ENCODE measurements around the gene DKKL1. TPM values are rescaled to one million over a fixed set of nuclear protein-coding genes. Genes with fewer than 3 reads are reported as not detected.

The DKKL1 gene
- under 1 TPM in 3 of 6 donors, not detected in 3; 0.40 to 0.69 (median 0.61) TPM for total RNA-seq

- H3K27me3 ChIP-seq = peaks cover 0 to 4% (median 0%) of the 10 kb centered on the region in 4 donors
- H3K4me1 ChIP-seq = peaks cover 7 to 40% (median 31%) of the 10 kb centered on the region in 4 donors
- DNase-seq (peak; percentile 97 to 100), ATAC-seq (ENCODE audit: low FRiP score in 2 of 2) (peak; percentile 94 to 98)
- WGBS, 2 donors = 1% methylated on average over 33 to 46 of the region's 46 CpGs
- H3K36me3 ChIP-seq = peaks cover 0 to 11% (median 10%) of the 10 kb centered on the region in 4 donors
- peak within 1 kb of the TSS in 3 of 4 donors; percentile 72 to 90 (median 78) for H3K4me3 ChIP-seq
- H3K9me3 ChIP-seq = peaks cover 0 to 3% (median 0%) of the 10 kb centered on the region in 4 donors
- H3K27ac ChIP-seq = peak within 1 kb of the TSS; percentile 89 to 96 (median 94)
- peak in 2 of 4 donors; percentile 67 to 70 for TF ChIP-seq POLR2A (IDR thresholded peaks at IDR 0.05)
- TF ChIP-seq POLR2AphosphoS5 (IDR thresholded peaks at IDR 0.05) = peak; percentile 44 to 91
- no peak for TF ChIP-seq EP300 (IDR thresholded peaks at IDR 0.05)
- peak in 3 of 6 experiments; percentile 21 to 44 (median 36) for TF ChIP-seq CTCF (IDR thresholded peaks at IDR 0.05)
Measured at GRCh38 chr19:49363268-49364082, at the start of gene DKKL1. DKKL1 (plus strand) TSS chr19:49363877; CDS start chr19:49363999, 122 bp downstream.

- H3K27me3 ChIP-seq = no peaks in the 10 kb centered on the region
Measured at GRCh38 chr19:49315111-49315510, 48.6 kb upstream of the DKKL1 start.

GRCh38 chr19:49316284-49316683 is 47.4 kb upstream of the DKKL1 start:
- no peak overlapping the region for H3K4me3 ChIP-seq
- DNase-seq (no peak), ATAC-seq (ENCODE audit: low FRiP score in 2 of 2) (no peak)
- H3K4me1 ChIP-seq = no peaks in the 10 kb centered on the region
- H3K36me3 ChIP-seq = peaks cover 0 to 2% (median under 1%) of the 10 kb centered on the region in 4 donors
- TF ChIP-seq POLR2AphosphoS5 (IDR thresholded peaks at IDR 0.05) (no peak), EP300 (IDR thresholded peaks at IDR 0.05) (no peak), POLR2A (IDR thresholded peaks at IDR 0.05) (no peak), CTCF (IDR thresholded peaks at IDR 0.05) (no peak)
- H3K9me3 ChIP-seq = peaks cover 0 to 5% (median 2%) of the 10 kb centered on the region in 4 donors
- no peak overlapping the region for H3K27ac ChIP-seq
- no peaks in the 10 kb centered on the region for H3K27me3 ChIP-seq

More at GRCh38 chr19:49315111-49315510, 48.6 kb upstream of the DKKL1 start:
- Histone ChIP-seq H3K9me3 (peaks cover 0 to 5% (median 2%) of the 10 kb centered on the region in 4 donors), H3K4me1 (no peaks in the 10 kb centered on the region), H3K4me3 (no peak overlapping the region), H3K36me3 (peaks cover 0 to 13% (median 7%) of the 10 kb centered on the region in 4 donors), H3K27ac (no peak overlapping the region)
- 87 to 90% methylated on average over 1 of the region's 1 CpG for WGBS, 2 donors
- DNase-seq = no peak
- ATAC-seq (ENCODE audit: low FRiP score in 2 of 2) = no peak
- TF ChIP-seq POLR2A (IDR thresholded peaks at IDR 0.05) = no peak
- no peak for TF ChIP-seq POLR2AphosphoS5 (IDR thresholded peaks at IDR 0.05)
- no peak for TF ChIP-seq EP300 (IDR thresholded peaks at IDR 0.05)
- no peak for TF ChIP-seq CTCF (IDR thresholded peaks at IDR 0.05)

- no peak for ATAC-seq (ENCODE audit: low FRiP score in 2 of 2)
- Histone ChIP-seq H3K36me3 (no peaks in the 10 kb centered on the region), H3K4me1 (no peaks in the 10 kb centered on the region), H3K27me3 (no peaks in the 10 kb centered on the region), H3K9me3 (peaks cover 0 to 5% (median 2%) of the 10 kb centered on the region in 4 donors), H3K4me3 (no peak overlapping the region), H3K27ac (no peak overlapping the region)
- no peak for DNase-seq
- TF ChIP-seq CTCF (IDR thresholded peaks at IDR 0.05) (no peak), POLR2A (IDR thresholded peaks at IDR 0.05) (no peak), POLR2AphosphoS5 (IDR thresholded peaks at IDR 0.05) (no peak), EP300 (IDR thresholded peaks at IDR 0.05) (no peak)
Measured at GRCh38 chr19:49318296-49318695, 45.4 kb upstream of the DKKL1 start.
